ENCODE results near the gene STX1A.
A peak's percentile ranks its signal among the peaks of the same experiment; 100 is the strongest.

STX1A gene

GRCh38 chr7:73696372-73696771 is 23.1 kb downstream of the STX1A start:
- H3K36me3 ChIP-seq (ENCODE audit: control insufficient read depth, low read depth, low read length) = peaks cover 62% of the 10 kb centered on the region
- H3K27me3 ChIP-seq (ENCODE audit: control insufficient read depth, insufficient read depth, low read length) = no peaks in the 10 kb centered on the region

DNA sequence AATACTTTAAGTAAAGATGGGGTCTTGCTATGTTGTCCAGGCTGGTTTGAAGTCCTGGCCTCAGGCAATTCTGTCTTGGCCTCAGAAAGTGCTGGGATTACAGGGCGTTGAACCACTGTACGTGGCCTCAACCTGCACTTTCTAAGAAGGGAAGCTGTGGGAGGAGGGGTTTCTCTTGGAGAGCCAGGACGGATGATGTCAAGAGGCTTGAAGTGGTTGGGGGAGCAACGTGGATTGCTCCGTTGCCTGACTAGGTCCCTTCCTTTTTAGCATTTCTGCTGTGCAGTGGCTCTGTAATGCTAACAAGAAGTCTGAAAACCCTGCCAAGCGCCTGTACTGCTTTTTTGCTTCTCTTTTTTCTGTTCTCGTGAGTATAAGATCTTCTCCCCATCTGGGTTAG is 28.8 kb downstream of the STX1A start:
- H3K9ac ChIP-seq (ENCODE audit: low read length) = no peak overlapping the region
- peaks cover 63% of the 10 kb centered on the region for H3K36me3 ChIP-seq (ENCODE audit: control insufficient read depth, low read depth, low read length)

More at GRCh38 chr7:73696372-73696771, 23.1 kb downstream of the STX1A start:
- Histone ChIP-seq H3K9ac (ENCODE audit: low read length) (no peak overlapping the region), H3K27ac (ENCODE audit: low read length) (no peak overlapping the region), H3K4me1 (ENCODE audit: control insufficient read depth, low read depth, low read length) (no peaks in the 10 kb centered on the region), H3K9me3 (ENCODE audit: control insufficient read depth, low read depth, low read length) (no peaks in the 10 kb centered on the region), H3K4me3 (ENCODE audit: low read length) (no peak overlapping the region)

DNA sequence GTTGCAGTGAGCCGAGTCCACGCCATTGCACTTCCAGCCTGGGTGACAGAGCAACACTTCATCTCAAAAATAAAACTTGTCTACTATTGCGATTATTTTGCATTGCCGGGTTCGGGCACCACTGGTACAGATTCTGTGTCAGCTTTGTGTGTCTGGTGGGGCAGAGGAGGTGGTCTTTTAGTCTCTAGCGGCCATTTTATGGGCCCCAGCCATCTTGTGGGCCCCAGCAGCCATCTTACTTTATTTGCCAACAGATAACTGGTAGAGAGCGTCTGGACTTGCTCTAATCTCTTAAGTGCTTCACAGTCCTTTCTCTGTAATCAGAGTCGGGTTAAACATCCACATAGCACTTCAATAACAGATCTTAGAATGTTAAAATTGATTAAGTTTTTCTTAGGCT is 31.2 kb downstream of the STX1A start:
- H3K36me3 ChIP-seq (ENCODE audit: control insufficient read depth, low read depth, low read length) = peaks cover 47% of the 10 kb centered on the region
- H3K4me1 ChIP-seq (ENCODE audit: control insufficient read depth, low read depth, low read length) = no peaks in the 10 kb centered on the region
- H3K27me3 ChIP-seq (ENCODE audit: control insufficient read depth, insufficient read depth, low read length) = no peaks in the 10 kb centered on the region
- no peak overlapping the region for H3K9ac ChIP-seq (ENCODE audit: low read length)
- H3K4me3 ChIP-seq (ENCODE audit: low read length) = no peak overlapping the region
- H3K27ac ChIP-seq (ENCODE audit: low read length) = no peak overlapping the region
- H3K9me3 ChIP-seq (ENCODE audit: control insufficient read depth, low read depth, low read length) = no peaks in the 10 kb centered on the region

More for the DNA sequence above, 28.8 kb downstream of the STX1A start:
- H3K4me1 ChIP-seq (ENCODE audit: control insufficient read depth, low read depth, low read length) = no peaks in the 10 kb centered on the region
- H3K4me3 ChIP-seq (ENCODE audit: low read length) = no peak overlapping the region
- H3K27ac ChIP-seq (ENCODE audit: low read length) = no peak overlapping the region
- H3K27me3 ChIP-seq (ENCODE audit: control insufficient read depth, insufficient read depth, low read length) = no peaks in the 10 kb centered on the region
- H3K9me3 ChIP-seq (ENCODE audit: control insufficient read depth, low read depth, low read length) = no peaks in the 10 kb centered on the region

GRCh38 chr7:73685311-73685710 is 34.2 kb downstream of the STX1A start:
- Histone ChIP-seq H3K36me3 (ENCODE audit: control insufficient read depth, low read depth, low read length) (peaks cover 24% of the 10 kb centered on the region), H3K4me3 (ENCODE audit: low read length) (no peak overlapping the region), H3K27ac (ENCODE audit: low read length) (no peak overlapping the region)

DNA sequence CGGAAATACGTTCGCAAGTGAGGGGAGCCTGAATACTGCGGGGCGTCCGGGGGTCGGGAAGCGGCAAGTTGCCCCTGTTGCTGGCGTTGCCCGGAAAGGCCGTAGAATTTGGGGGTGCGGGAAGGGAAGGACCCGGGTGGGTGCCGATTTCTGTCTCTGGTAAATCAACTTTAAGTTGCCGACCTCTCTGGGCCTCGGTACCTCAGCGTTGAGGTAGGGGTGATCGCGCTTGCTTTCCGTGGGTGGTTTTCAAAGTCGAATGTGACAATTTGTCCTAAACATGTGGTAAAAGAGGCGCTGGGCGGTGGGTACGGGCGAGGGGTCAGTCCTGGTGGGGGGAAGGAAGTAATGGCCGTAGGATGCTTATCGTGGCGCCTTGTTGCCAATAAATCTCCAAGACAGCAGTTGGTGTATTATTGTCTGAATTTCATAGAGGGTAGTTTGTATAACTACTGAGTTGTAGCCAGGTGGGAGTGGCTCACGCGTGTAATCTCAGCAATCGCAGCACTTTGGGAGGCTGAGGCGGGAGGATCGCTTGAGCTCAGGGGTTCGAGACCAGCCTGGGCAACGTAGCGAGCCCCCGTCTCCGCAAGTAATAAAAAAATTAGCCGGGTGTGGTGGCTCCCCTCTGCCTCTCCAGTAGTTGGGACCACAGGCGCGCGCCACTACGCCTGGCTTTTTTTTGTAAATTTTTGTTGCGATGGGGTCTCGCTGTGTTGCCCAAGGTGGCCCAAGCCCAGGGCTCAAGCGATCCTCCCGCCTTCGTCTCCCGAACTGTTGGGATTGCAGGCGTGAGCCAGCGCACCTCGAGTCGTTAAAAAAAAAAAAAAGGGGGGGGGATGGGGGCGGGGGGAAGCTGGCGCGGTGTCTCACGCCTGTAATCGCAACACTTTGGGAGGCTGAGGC is 35.4 kb downstream of the STX1A start:
- H3K4me3 ChIP-seq (ENCODE audit: low read length) = peak overlapping the region; percentile 88
- peaks cover 7% of the 10 kb centered on the region for H3K4me1 ChIP-seq (ENCODE audit: control insufficient read depth, low read depth, low read length)
- H3K27me3 ChIP-seq (ENCODE audit: control insufficient read depth, insufficient read depth, low read length) = no peaks in the 10 kb centered on the region
- H3K36me3 ChIP-seq (ENCODE audit: control insufficient read depth, low read depth, low read length) = peaks cover 17% of the 10 kb centered on the region
- peak overlapping the region; percentile 95 for H3K9ac ChIP-seq (ENCODE audit: low read length)
- H3K27ac ChIP-seq (ENCODE audit: low read length) = peak overlapping the region; percentile 30
- H3K9me3 ChIP-seq (ENCODE audit: control insufficient read depth, low read depth, low read length) = no peaks in the 10 kb centered on the region

More at GRCh38 chr7:73685311-73685710, 34.2 kb downstream of the STX1A start:
- Histone ChIP-seq H3K27me3 (ENCODE audit: control insufficient read depth, insufficient read depth, low read length) (no peaks in the 10 kb centered on the region), H3K9me3 (ENCODE audit: control insufficient read depth, low read depth, low read length) (no peaks in the 10 kb centered on the region), H3K9ac (ENCODE audit: low read length) (no peak overlapping the region), H3K4me1 (ENCODE audit: control insufficient read depth, low read depth, low read length) (peaks cover 7% of the 10 kb centered on the region)

DNA sequence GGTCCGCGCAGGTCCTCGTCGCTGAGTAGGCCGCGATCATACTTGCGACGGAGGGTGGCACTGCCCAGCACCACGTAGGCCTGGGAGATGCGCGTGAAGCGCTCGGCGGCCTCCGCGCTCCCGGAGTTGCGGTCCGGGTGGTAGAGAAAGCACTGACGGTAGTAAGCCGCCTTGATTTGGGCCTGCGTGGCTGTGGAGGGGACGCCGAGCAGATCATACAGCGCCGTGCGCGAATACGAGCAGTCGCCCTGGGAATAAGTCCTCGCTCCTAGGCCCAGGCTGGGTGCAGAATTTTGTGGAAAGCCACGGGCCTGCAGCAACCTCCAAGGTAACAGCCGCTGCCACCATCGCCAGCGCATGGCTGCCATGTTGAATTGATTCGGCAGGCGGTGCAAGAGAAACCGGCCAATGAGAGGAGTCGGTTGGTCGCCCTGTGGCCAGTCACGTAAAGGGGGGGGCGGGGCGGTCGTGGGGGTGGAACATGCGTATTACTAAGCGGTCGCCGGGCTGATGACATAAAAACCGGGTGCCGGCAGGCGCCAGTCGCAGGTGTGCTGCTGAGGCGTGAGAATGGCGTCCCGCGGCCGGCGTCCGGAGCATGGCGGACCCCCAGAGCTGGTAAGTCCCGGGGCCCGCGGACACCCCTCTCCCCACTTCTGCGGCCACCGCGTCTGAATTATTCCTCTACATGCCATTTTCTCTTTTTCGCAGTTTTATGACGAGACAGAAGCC is 36.2 kb downstream of the STX1A start, which contains the start of the genes BUD23 and DNAJC30:
BUD23 (plus strand) TSS at position 542 of the 732 bp plus-strand sequence; CDS start at position 571, 29 bp downstream.
DNAJC30 (minus strand) TSS at position 398 of the 732 bp plus-strand sequence; CDS start at position 368, 30 bp downstream.
- Histone ChIP-seq H3K9ac (ENCODE audit: low read length) (peak within 1 kb of the TSS; percentile 95), H3K27me3 (ENCODE audit: control insufficient read depth, insufficient read depth, low read length) (no peaks in the 10 kb centered on the region), H3K36me3 (ENCODE audit: control insufficient read depth, low read depth, low read length) (peaks cover 16% of the 10 kb centered on the region), H3K4me1 (ENCODE audit: control insufficient read depth, low read depth, low read length) (peaks cover 7% of the 10 kb centered on the region), H3K9me3 (ENCODE audit: control insufficient read depth, low read depth, low read length) (no peaks in the 10 kb centered on the region), H3K4me3 (ENCODE audit: low read length) (peak within 1 kb of the TSS; percentile 88), H3K27ac (ENCODE audit: low read length) (peak within 1 kb of the TSS; percentile 84)

DNA sequence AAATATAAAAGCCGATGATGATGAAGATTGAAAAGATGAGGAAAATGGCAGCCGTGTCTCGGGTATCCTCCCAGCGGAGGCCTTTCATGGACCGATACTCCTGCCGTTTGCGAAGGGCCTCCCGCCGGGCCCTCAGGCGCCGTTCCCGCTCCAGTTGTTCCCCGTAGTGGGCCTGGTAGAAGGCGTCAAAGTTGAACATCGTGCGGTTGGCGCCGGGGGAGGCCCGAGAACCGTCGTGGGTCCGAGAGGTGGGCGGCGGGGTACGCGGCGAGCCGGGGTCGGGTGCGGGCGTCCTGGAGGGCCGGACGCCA is 36.8 kb downstream of the STX1A start:
- Histone ChIP-seq H3K27me3 (ENCODE audit: control insufficient read depth, insufficient read depth, low read length) (no peaks in the 10 kb centered on the region), H3K27ac (ENCODE audit: low read length) (peak overlapping the region; percentile 84), H3K9ac (ENCODE audit: low read length) (peak overlapping the region; percentile 90), H3K36me3 (ENCODE audit: control insufficient read depth, low read depth, low read length) (peaks cover 18% of the 10 kb centered on the region), H3K9me3 (ENCODE audit: control insufficient read depth, low read depth, low read length) (no peaks in the 10 kb centered on the region), H3K4me3 (ENCODE audit: low read length) (peak overlapping the region; percentile 88), H3K4me1 (ENCODE audit: control insufficient read depth, low read depth, low read length) (peaks cover 7% of the 10 kb centered on the region)

DNA sequence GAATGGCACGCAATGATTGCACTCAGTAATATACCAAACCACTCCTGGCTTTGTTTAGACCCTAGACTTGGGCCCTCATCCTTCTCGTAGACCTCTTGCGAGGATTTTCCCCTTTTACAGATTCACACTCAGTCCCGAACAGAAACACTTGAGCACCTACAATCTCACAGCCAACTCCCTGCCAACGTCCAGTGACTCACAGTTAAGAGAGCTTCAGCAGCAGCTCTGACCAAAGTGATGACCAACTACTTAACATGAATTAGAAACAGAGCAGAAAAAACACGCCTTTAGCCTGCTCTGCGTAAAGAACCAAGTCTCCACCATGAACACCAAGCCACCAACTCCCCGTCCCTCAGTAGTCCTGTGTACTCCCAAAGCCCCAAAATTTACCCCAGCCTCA is 38.4 kb downstream of the STX1A start:
- H3K4me3 ChIP-seq (ENCODE audit: low read length) = no peak overlapping the region
- H3K36me3 ChIP-seq (ENCODE audit: control insufficient read depth, low read depth, low read length) = peaks cover 11% of the 10 kb centered on the region
- H3K4me1 ChIP-seq (ENCODE audit: control insufficient read depth, low read depth, low read length) = peaks cover 7% of the 10 kb centered on the region

GRCh38 chr7:73680501-73680900 is 39.0 kb downstream of the STX1A start:
- Histone ChIP-seq H3K4me3 (ENCODE audit: low read length) (no peak overlapping the region), H3K27ac (ENCODE audit: low read length) (no peak overlapping the region), H3K9ac (ENCODE audit: low read length) (no peak overlapping the region), H3K9me3 (ENCODE audit: control insufficient read depth, low read depth, low read length) (no peaks in the 10 kb centered on the region), H3K36me3 (ENCODE audit: control insufficient read depth, low read depth, low read length) (peaks cover 11% of the 10 kb centered on the region), H3K4me1 (ENCODE audit: control insufficient read depth, low read depth, low read length) (peaks cover 7% of the 10 kb centered on the region), H3K27me3 (ENCODE audit: control insufficient read depth, insufficient read depth, low read length) (no peaks in the 10 kb centered on the region)

More for the DNA sequence above, 38.4 kb downstream of the STX1A start:
- H3K9ac ChIP-seq (ENCODE audit: low read length) = no peak overlapping the region
- H3K9me3 ChIP-seq (ENCODE audit: control insufficient read depth, low read depth, low read length) = no peaks in the 10 kb centered on the region
- no peaks in the 10 kb centered on the region for H3K27me3 ChIP-seq (ENCODE audit: control insufficient read depth, insufficient read depth, low read length)
- no peak overlapping the region for H3K27ac ChIP-seq (ENCODE audit: low read length)

DNA sequence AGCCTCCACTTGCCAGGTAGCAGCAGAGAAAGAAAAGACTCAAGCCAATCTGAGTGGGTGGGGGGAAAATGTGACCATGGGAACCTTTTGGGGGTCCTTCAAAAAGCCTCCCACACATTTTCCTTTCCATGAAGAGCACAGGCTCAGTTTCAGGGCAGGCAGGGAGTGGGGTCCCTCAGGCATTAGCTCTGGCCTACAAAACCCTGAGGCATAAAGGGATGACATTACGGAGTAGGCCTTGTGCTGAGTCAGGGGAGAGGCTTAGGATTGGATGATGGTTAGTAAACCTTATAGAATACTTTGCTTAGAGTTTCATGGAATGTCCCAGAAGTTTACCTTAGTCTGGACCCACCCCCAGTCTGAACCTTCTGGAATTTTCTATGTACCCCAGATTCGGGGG is 39.8 kb downstream of the STX1A start:
- peaks cover 7% of the 10 kb centered on the region for H3K4me1 ChIP-seq (ENCODE audit: control insufficient read depth, low read depth, low read length)
- peaks cover 11% of the 10 kb centered on the region for H3K36me3 ChIP-seq (ENCODE audit: control insufficient read depth, low read depth, low read length)
- no peaks in the 10 kb centered on the region for H3K9me3 ChIP-seq (ENCODE audit: control insufficient read depth, low read depth, low read length)
- H3K27me3 ChIP-seq (ENCODE audit: control insufficient read depth, insufficient read depth, low read length) = no peaks in the 10 kb centered on the region
- no peak overlapping the region for H3K4me3 ChIP-seq (ENCODE audit: low read length)
- H3K9ac ChIP-seq (ENCODE audit: low read length) = no peak overlapping the region
- H3K27ac ChIP-seq (ENCODE audit: low read length) = no peak overlapping the region

DNA sequence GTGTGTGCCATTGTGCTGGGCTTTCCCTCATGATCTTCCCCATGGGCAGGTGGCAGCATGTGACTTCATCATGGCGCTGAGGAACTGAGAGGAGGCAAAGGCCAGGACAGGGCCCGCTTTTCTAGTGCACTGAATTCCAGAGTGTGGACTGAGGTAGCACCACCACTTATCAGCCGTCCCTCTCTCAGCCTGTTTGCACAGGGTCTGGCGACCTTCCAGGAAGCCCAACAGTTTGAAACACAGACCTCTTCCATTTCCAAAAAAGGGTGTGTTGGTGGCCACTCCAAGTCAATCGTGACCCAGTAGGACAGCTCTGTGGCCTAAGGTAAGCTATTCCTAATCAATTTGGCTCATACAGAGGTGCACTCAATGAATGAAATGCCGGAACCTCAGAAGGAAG is 40.6 kb downstream of the STX1A start:
- Histone ChIP-seq H3K4me3 (ENCODE audit: low read length) (no peak overlapping the region), H3K36me3 (ENCODE audit: control insufficient read depth, low read depth, low read length) (peaks cover 11% of the 10 kb centered on the region), H3K27ac (ENCODE audit: low read length) (no peak overlapping the region), H3K9me3 (ENCODE audit: control insufficient read depth, low read depth, low read length) (no peaks in the 10 kb centered on the region), H3K4me1 (ENCODE audit: control insufficient read depth, low read depth, low read length) (peaks cover 7% of the 10 kb centered on the region), H3K9ac (ENCODE audit: low read length) (no peak overlapping the region), H3K27me3 (ENCODE audit: control insufficient read depth, insufficient read depth, low read length) (no peaks in the 10 kb centered on the region)
